H1 (cell line): Measurements from ENCODE around the gene RPL12. TPM values are rescaled to one million over a fixed set of nuclear protein-coding genes. Genes with fewer than 3 reads are reported as not detected.
A peak's percentile ranks its signal among the peaks of the same experiment; 100 is the strongest.

Source experiments
- CTCF ChIA-PET: fragments of 300-600 bp; sonication (Branson Sonifier 250); formaldehyde crosslinking; loops from one replicate; lab custom pipeline; 2021; ENCODE audit not compliant: partially characterized antibody; lab: Charles Lee
- POLR2A ChIA-PET: fragments of 300-600 bp; sonication (Branson Sonifier 250); formaldehyde crosslinking; loops from one replicate; lab custom pipeline; 2021; ENCODE audit warnings: inconsistent platforms; ENCODE audit not compliant: partially characterized antibody; lab: Charles Lee
- DNase-seq, 2 experiments: peaks; one replicate each; pipeline versions ENCODE4 v3.0.0 to v3.0.0-alpha.2; 2010 to 2022; ENCODE audit warnings: low spot score in 2 of 2, low read depth in 1 of 2, mixed read lengths in 1 of 2
- FAIRE-seq: peaks from 2 replicates; lab custom pipeline; 2011; peaks lifted over from hg19 to GRCh38; lab: Jason Lieb, UNC
- H2AFZ ChIP-seq: 2 replicates; pipeline ENCODE4 v1.8.1; 2012; ENCODE audit warnings: low read length, inconsistent platforms
- H2AK5ac ChIP-seq: 2 replicates; pipeline ENCODE4 v1.6.1; 2013; ENCODE audit warnings: low read depth, low read length
- H2BK120ac ChIP-seq: replicated peaks from 2 replicates; pipeline ENCODE3; 2013; ENCODE audit warnings: low read depth, low read length, inconsistent platforms
- H2BK12ac ChIP-seq: 2 replicates; pipeline ENCODE4 v1.6.1; 2013; ENCODE audit warnings: low read depth, low read length
- H2BK15ac ChIP-seq: 2 replicates; pipeline ENCODE4 v1.6.1; 2013; ENCODE audit warnings: low read length
- H2BK20ac ChIP-seq: 2 replicates; pipeline ENCODE4 v1.6.1; 2013; ENCODE audit warnings: low read length
- H2BK5ac ChIP-seq: 2 replicates; pipeline ENCODE4 v1.6.1; 2013; ENCODE audit warnings: low read depth, low read length
- H3K14ac ChIP-seq: 2 replicates; pipeline ENCODE4 v1.6.1; 2013; ENCODE audit warnings: inconsistent platforms; ENCODE audit not compliant: insufficient read length
- H3K18ac ChIP-seq: 2 replicates; pipeline ENCODE4 v1.6.1; 2013; ENCODE audit warnings: low read length; ENCODE audit errors: extremely low read depth
- H3K23ac ChIP-seq: 2 replicates; pipeline ENCODE4 v1.6.1; 2013; ENCODE audit warnings: inconsistent platforms; ENCODE audit not compliant: insufficient read length
- H3K23me2 ChIP-seq: 2 replicates; pipeline ENCODE4 v1.6.1; 2013; ENCODE audit warnings: low read depth, low read length
- H3K27ac ChIP-seq: 2 replicates; pipeline ENCODE4 v1.6.1; 2011; ENCODE audit warnings: low read depth, low read length, inconsistent platforms
- H3K27me3 ChIP-seq, 4 experiments: replicated peaks in 1 of 4; 1 replicate in 1 of 4; 2 replicates in 3 of 4; pipeline versions ENCODE4 v1.6.1 to v1.8.1; 2011 to 2013; ENCODE audit warnings: low read length in 3 of 4, mild to moderate bottlenecking in 3 of 4, inconsistent platforms in 2 of 4, mixed read lengths in 2 of 4, moderate library complexity in 1 of 4; ENCODE audit not compliant: control insufficient read depth in 3 of 4, insufficient read depth in 3 of 4; ENCODE audit errors: extremely low read depth in 1 of 4
- H3K36me3 ChIP-seq, 4 experiments: 2 replicates each; pipeline versions ENCODE4 v1.6.1 to v1.8.1; 2011 to 2013; ENCODE audit warnings: mild to moderate bottlenecking in 4 of 4, low read length in 3 of 4, moderate library complexity in 2 of 4, control low read depth in 1 of 4, inconsistent platforms in 1 of 4; ENCODE audit not compliant: insufficient read depth in 4 of 4, control insufficient read depth in 2 of 4
- H3K4ac ChIP-seq: replicated peaks from 2 replicates; pipeline ENCODE3; 2013; ENCODE audit warnings: low read length, low read depth, mixed read lengths, inconsistent platforms; ENCODE audit not compliant: insufficient read length
- H3K4me1 ChIP-seq, 4 experiments: replicated peaks in 1 of 4; 1 replicate in 1 of 4; 2 replicates in 3 of 4; pipeline versions ENCODE4 v1.6.1 to v1.8.1; 2011 to 2013; ENCODE audit warnings: low read length in 3 of 4, inconsistent platforms in 2 of 4, mixed read lengths in 1 of 4; ENCODE audit not compliant: insufficient read depth in 4 of 4, control insufficient read depth in 3 of 4
- H3K4me2 ChIP-seq, 2 experiments: 2 replicates each; pipeline versions ENCODE4 v1.6.1 to v1.8.1; 2011 to 2013; ENCODE audit warnings: low read depth in 2 of 2, low read length in 2 of 2, control low read depth in 1 of 2, inconsistent platforms in 1 of 2, mild to moderate bottlenecking in 1 of 2; ENCODE audit not compliant: insufficient read depth in 1 of 2
- H3K4me3 ChIP-seq, 4 experiments: fragments of 200-600, 300-600 bp in 1 of 4; sonication (generic), shearing (Covaris generic), sonication (Bioruptor Twin) in 1 of 4; 2 replicates each; pipeline versions ENCODE4 v1.5.1 to v1.8.1; 2011 to 2016; ENCODE audit warnings: low read length in 4 of 4, low read depth in 3 of 4, control low read depth in 2 of 4, inconsistent platforms in 2 of 4, mild to moderate bottlenecking in 2 of 4, mixed read lengths in 1 of 4, moderate library complexity in 1 of 4; ENCODE audit not compliant: insufficient read depth in 2 of 4; ENCODE audit errors: extremely low read depth in 1 of 4
- H3K56ac ChIP-seq: replicated peaks from 2 replicates; pipeline ENCODE3; 2013; ENCODE audit warnings: low read depth, mild to moderate bottlenecking, mixed read lengths, low read length, inconsistent platforms; ENCODE audit not compliant: insufficient read length
- H3K79me1 ChIP-seq: 2 replicates; pipeline ENCODE4 v1.6.1; 2013; ENCODE audit warnings: low read depth, low read length, control low read depth
- H3K79me2 ChIP-seq, 2 experiments: 2 replicates each; pipeline versions ENCODE4 v1.6.1 to v1.8.1; 2012 to 2013; ENCODE audit warnings: low read length in 2 of 2, mild to moderate bottlenecking in 2 of 2, inconsistent platforms in 1 of 2; ENCODE audit not compliant: insufficient read depth in 2 of 2, control insufficient read depth in 1 of 2
- H3K9ac ChIP-seq, 4 experiments: replicated peaks in 1 of 4; 1 replicate in 1 of 4; 2 replicates in 3 of 4; pipeline versions ENCODE4 v1.6.1 to v1.8.1; 2011 to 2013; ENCODE audit warnings: low read depth in 3 of 4, low read length in 3 of 4, control low read depth in 2 of 4, mild to moderate bottlenecking in 2 of 4, moderate library complexity in 2 of 4, inconsistent platforms in 1 of 4; ENCODE audit errors: extremely low read depth in 1 of 4
- H3K9me3 ChIP-seq, 2 experiments: 2 replicates each; pipeline versions ENCODE4 v1.6.1 to v1.8.1; 2012 to 2013; ENCODE audit warnings: mild to moderate bottlenecking in 2 of 2, moderate library complexity in 2 of 2, control low read depth in 1 of 2, inconsistent platforms in 1 of 2, low read depth in 1 of 2, low read length in 1 of 2, mixed read lengths in 1 of 2; ENCODE audit not compliant: insufficient read depth in 2 of 2
- H4K20me1 ChIP-seq, 2 experiments: replicated peaks in 1 of 2; 2 replicates each; pipeline versions ENCODE3 to v1.8.1; 2011 to 2013; ENCODE audit warnings: inconsistent platforms in 2 of 2, low read length in 2 of 2, mild to moderate bottlenecking in 1 of 2; ENCODE audit not compliant: insufficient read depth in 2 of 2, control insufficient read depth in 1 of 2
- H4K5ac ChIP-seq: 2 replicates; pipeline ENCODE4 v1.6.1; 2013; ENCODE audit warnings: low read length, low read depth, mixed read lengths, inconsistent platforms; ENCODE audit not compliant: insufficient read length
- H4K8ac ChIP-seq: 2 replicates; pipeline ENCODE4 v1.8.0; 2013; ENCODE audit warnings: mild to moderate bottlenecking, moderate library complexity, low read length, inconsistent platforms; ENCODE audit not compliant: insufficient read depth; ENCODE audit errors: extremely low read depth
- H4K91ac ChIP-seq: replicated peaks from 2 replicates; pipeline ENCODE3; 2013; ENCODE audit warnings: low read length, mixed read lengths, inconsistent platforms; ENCODE audit not compliant: insufficient read length
- CTBP2 ChIP-seq: IDR thresholded peaks from 2 replicates; pipeline ENCODE4 v1.7.0; 2011; ENCODE audit warnings: borderline replicate concordance, mild to moderate bottlenecking, moderate library complexity, mixed read lengths, low read length; ENCODE audit not compliant: insufficient read depth, insufficient read length
- WGBS, 2 experiments: shearing (Covaris generic) in 1 of 2; methylation state at CpG; one replicate each; pipeline versions ENCODE4 v1.1.6 to v1.1.7; 2013 to 2015; ENCODE audit warnings: low lambda C conversion rate in 2 of 2, mixed read lengths in 2 of 2, inconsistent platforms in 1 of 2, low coverage in 1 of 2, missing lambda C conversion rate in 1 of 2; ENCODE audit not compliant: insufficient replicate concordance in 2 of 2, insufficient coverage in 1 of 2, insufficient read length in 1 of 2; ENCODE audit errors: extremely low coverage in 1 of 2, missing lambda C conversion rate in 1 of 2; 5-methylcytosine and 5-hydroxymethylcytosine counted together
- long read RNA-seq, 2 experiments: library from RNA in 1 of 2; library from capped mRNA in 1 of 2; stranded (forward); transcript quantifications; one replicate each; pipeline ENCODE4 v2.0.0, GENCODE V29; 2021; ENCODE audit warnings: inconsistent platforms in 1 of 2
- polyA minus RNA-seq, 3 experiments: library from RNA; depleted of rRNA, polyadenylated mRNA; stranded (reverse); fragments of >200 nt; gene quantifications; 1 replicate in 2 of 3; 2 replicates in 1 of 3; pipeline ENCODE4 v1.2.3, GENCODE V29; 2011
- polyA plus RNA-seq, 7 experiments: library from polyadenylated mRNA; depleted of rRNA in 3 of 7; stranded (reverse) in 5 of 7; unstranded in 2 of 7; fragments of >200 nt in 5 of 7; fragments of 200-250 nt in 2 of 7; gene quantifications; 1 replicate in 5 of 7; 2 replicates in 1 of 7; 4 replicates in 1 of 7; pipeline versions ENCODE4 v1.2.1 to v1.2.3, GENCODE V29; 2011 to 2013; ENCODE audit warnings: missing spikeins in 2 of 7, mixed read lengths in 2 of 7
- total RNA-seq: library from RNA; stranded (reverse); fragmentation: NEBNext Ultra II Directional; extraction: Animal tissue kit (Norgen Biotek cat#: 25700); gene quantifications from 2 replicates; pipeline ENCODE4 v1.2.1, GENCODE V29; 2021

RPL12 gene
- total RNA-seq = 1,993 and 2,006 TPM in 2 replicates
- polyA plus RNA-seq (2011; rRNA removed) = 4,427 and 4,892 TPM in 2 replicates
- 5,729 TPM for polyA plus RNA-seq (2011; cell fraction: cytosol; rRNA removed)
- 1,855 TPM for polyA plus RNA-seq (2011; cell fraction: nucleus; rRNA removed)
- polyA plus RNA-seq (2012, experiment 1 of 2) = 3,132 to 3,522 TPM (median 3,375 TPM) in 4 replicates
- 5,820 TPM for polyA plus RNA-seq (2012, experiment 2 of 2)
- polyA plus RNA-seq (2013, experiment 1 of 2) = 3,402 TPM
- polyA plus RNA-seq (2013, experiment 2 of 2) = 3,308 TPM
- polyA minus RNA-seq (2011; rRNA and poly(A)+ RNA removed) = 609 and 632 TPM in 2 replicates
- 823 TPM for polyA minus RNA-seq (2011; cell fraction: cytosol; rRNA and poly(A)+ RNA removed)
- polyA minus RNA-seq (2011; cell fraction: nucleus; rRNA and poly(A)+ RNA removed) = 843 TPM
- long read RNA-seq, experiment 1, transcript RPL12-204 (7 exons, 864 nt) = minor isoform, 7 of 1,834 reads
- long read RNA-seq, experiment 1, transcript RPL12-201 (7 exons, 633 nt) = major isoform, 1,414 of 1,834 reads
- long read RNA-seq, experiment 1, partial matches to known transcripts = 272 of 1,834 reads
- long read RNA-seq, experiment 1, other reads (novel, unspliced or antisense) = 138 of 1,834 reads
- long read RNA-seq, experiment 2, transcript RPL12-204 (7 exons, 864 nt) = major isoform, 23 of 58 reads
- long read RNA-seq, experiment 2, transcript RPL12-201 (7 exons, 633 nt) = minor isoform, 7 of 58 reads
- long read RNA-seq, experiment 2, partial matches to known transcripts = 20 of 58 reads
- long read RNA-seq, experiment 2, other reads (novel, unspliced or antisense) = 7 of 58 reads

- 0 out of 2 replicates have a peak within 1 kb of the TSS, but pooled peaks have one; percentile 29 for H2BK12ac ChIP-seq
- peak within 1 kb of the TSS; percentile 95 to 100 for H3K4me2 ChIP-seq
- peak within 1 kb of the TSS; percentile 9; the same call in 1 of the 2 replicates for H2BK15ac ChIP-seq
- peak within 1 kb of the TSS; percentile 5 for H3K23ac ChIP-seq
- H3K23me2 ChIP-seq = peaks cover 19% of the 10 kb centered on the region
- peak within 1 kb of the TSS; percentile 92 for H3K18ac ChIP-seq
- H3K9ac ChIP-seq = peak within 1 kb of the TSS; percentile 92 to 99 (median 98)
- H3K79me1 ChIP-seq = peaks cover 7% of the 10 kb centered on the region; the same call in 1 of the 2 replicates
- no peak for FAIRE-seq
- ChIA-PET CTCF (interaction anchor here (0.7 kb wide), 1 partner anchor 591 kb away, joined by 3 read pairs; no protein-coding TSS in a partner anchor), POLR2A (interaction anchor here (0.5 to 9.0 kb wide), 74 partner anchors 10 to 431 kb away, joined by 3 to 125 read pairs (median 4); partner anchors contain the start of genes PTRH1, SLC2A8, TOR2A and TTC16)
- H3K79me2 ChIP-seq = peaks cover 17 to 38% of the 10 kb centered on the region in 2 experiments
- H4K8ac ChIP-seq = peak within 1 kb of the TSS; percentile 97
- peaks cover 36 to 51% (median 42%) of the 10 kb centered on the region in 4 experiments for H3K36me3 ChIP-seq
- peak within 1 kb of the TSS; percentile 57; the same call in 1 of the 2 replicates for H2AFZ ChIP-seq
- peak within 1 kb of the TSS; percentile 54 for H4K91ac ChIP-seq
- H2BK5ac ChIP-seq = peak within 1 kb of the TSS; percentile 94
- H3K4me1 ChIP-seq = peaks cover 0 to 6% (median 4%) of the 10 kb centered on the region in 4 experiments; a peak in 4 of 7 replicates
- peak within 1 kb of the TSS; percentile 85 to 99 (median 88) for H3K4me3 ChIP-seq
- peak within 1 kb of the TSS; percentile 27 for H3K14ac ChIP-seq
- peak within 1 kb of the TSS; percentile 90 for H3K56ac ChIP-seq
- WGBS, 2 experiments = 1% methylated on average over 56 of the region's 71 CpGs; no CpG with 5 or more reads in 1 of the 2 experiments
- H4K5ac ChIP-seq = peak within 1 kb of the TSS; percentile 95
- H2BK20ac ChIP-seq = no peak within 1 kb of the TSS
- peak within 1 kb of the TSS; percentile 58 for H2BK120ac ChIP-seq
- peak; percentile 91 to 100 for DNase-seq
- peak within 1 kb of the TSS; percentile 91 for H3K4ac ChIP-seq
- peaks cover 20 to 29% of the 10 kb centered on the region in 2 experiments for H4K20me1 ChIP-seq
- no peaks in the 10 kb centered on the region for H3K9me3 ChIP-seq
- H2AK5ac ChIP-seq = no peak within 1 kb of the TSS; the same call in 1 of the 2 replicates
- H3K27ac ChIP-seq = peak within 1 kb of the TSS; percentile 86
- no peaks in the 10 kb centered on the region for H3K27me3 ChIP-seq
- TF ChIP-seq CTBP2 = no peak
Measured at GRCh38 chr9:127450830-127451607, at the start of gene RPL12, which contains the start of gene LRSAM1. Gene RPL12 (minus strand): TSS chr9:127451406. CDS start chr9:127451317, 89 bp downstream. Gene LRSAM1 (plus strand): TSS chr9:127451510. CDS start chr9:127454528, 3,018 bp downstream.
